Transverse colon (tissue), 4 donors: ENCODE results near the gene PASK.

Source experiments
- CTCF ChIP-seq, 5 experiments: fragments of 200-600 bp in 3 of 5; fragments of 450-650 bp in 2 of 5; sonication (generic) in 3 of 5; IDR thresholded peaks; 1 replicate in 2 of 5; 2 replicates in 3 of 5; pipeline ENCODE4 v1.5.1; 2016 to 2017; ENCODE audit warnings: antibody characterized with exemption in 5 of 5, inconsistent platforms in 3 of 5, mild to moderate bottlenecking in 2 of 5, moderate library complexity in 1 of 5
- EP300 ChIP-seq: sonication (generic); formaldehyde crosslinking; IDR thresholded peaks from one replicate; pipeline ENCODE4 v1.6.1; 2017; ENCODE audit warnings: antibody characterized with exemption, low read depth
- POLR2A ChIP-seq: fragments of 450-650 bp; IDR thresholded peaks from one replicate; pipeline ENCODE4 v1.6.1; 2016; ENCODE audit warnings: antibody characterized with exemption, mild to moderate bottlenecking, moderate library complexity
- POLR2AphosphoS5 ChIP-seq, 3 donors: sonication (generic); formaldehyde crosslinking; IDR thresholded peaks; one replicate each; pipeline ENCODE4 v1.6.1; 2016; ENCODE audit warnings: antibody characterized with exemption in 3 of 3

- TF ChIP-seq POLR2AphosphoS5 (IDR thresholded peaks at IDR 0.05) (no peak), CTCF (IDR thresholded peaks at IDR 0.05) (no peak), POLR2A (no peak), EP300 (no peak)
Observed at GRCh38 chr2:241073166-241074064, 75.9 kb downstream of the PASK start.
